ENCODE data around the gene FAM72B.
"Not testable (repeated sequence)": the region's sequence is repeated elsewhere in the genome, so short reads cannot be mapped to it uniquely, and the experiment has no call there.

GRCh38 chr1:121216676-121217075 is 32.5 kb upstream of the FAM72B start:
- not testable (repeated sequence) for TF ChIP-seq CTCF, EP300 (IDR thresholded peaks at IDR 0.05)

Measured in sigmoid colon (tissue), 4 donors.